DMS153 treated with DMSO at 0.1 percent for 48 hours (cell line): ENCODE measurements around the gene DENND6B.
"Not testable (repeated sequence)": the region's sequence is repeated elsewhere in the genome, so short reads cannot be mapped to it uniquely, and the experiment has no call there.

Experiments used
- DNase-seq: peaks from one replicate; lab custom pipeline; 2025; ENCODE audit not compliant: unreplicated experiment; lab: John Stamatoyannopoulos, UW

DENND6B gene

DNA sequence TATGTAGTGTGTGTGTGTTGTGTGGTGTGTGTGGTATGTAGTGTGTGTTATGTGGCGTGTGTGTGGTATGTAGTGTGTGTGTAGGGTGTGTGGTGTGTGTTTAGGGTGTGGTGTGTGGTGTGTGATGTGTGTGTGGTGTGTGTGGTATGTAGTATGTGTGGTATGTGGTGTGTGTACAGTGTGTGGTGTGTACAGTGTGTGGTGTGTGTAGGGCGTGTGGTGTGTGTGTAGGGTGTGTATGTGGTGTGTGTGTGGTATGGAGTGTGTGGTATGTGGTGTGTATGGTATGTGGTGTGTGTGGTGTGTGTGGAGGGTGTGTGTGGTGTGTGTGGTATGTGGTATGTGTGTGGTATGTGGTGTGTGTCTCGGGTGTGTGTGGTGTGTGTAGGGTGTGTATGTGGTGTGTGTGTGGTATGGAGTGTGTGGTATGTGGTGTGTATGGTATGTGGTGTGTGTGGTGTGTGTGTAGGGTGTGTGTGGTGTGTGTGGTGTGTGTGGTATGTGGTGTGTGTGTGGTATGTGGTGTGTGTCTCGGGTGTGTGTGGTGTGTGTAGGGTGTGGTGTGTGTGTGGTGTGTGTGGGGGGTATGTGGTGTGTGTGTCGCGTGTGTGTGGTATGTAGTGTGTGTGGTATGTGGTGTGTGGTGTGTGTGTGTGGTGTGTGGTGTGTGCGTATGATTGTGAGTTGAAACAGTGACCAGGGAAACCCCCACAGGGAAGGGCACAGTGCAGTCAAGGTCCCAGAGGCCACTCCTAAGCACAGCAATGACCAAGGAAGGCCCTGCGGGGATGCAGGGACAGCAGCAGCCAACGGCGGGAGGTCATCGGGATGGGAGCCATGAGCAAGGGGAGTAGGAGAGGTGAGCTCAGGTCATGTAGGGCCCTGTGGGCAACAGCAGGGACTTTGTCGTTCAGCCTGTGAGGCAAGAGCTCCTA, 13.4 kb upstream of the DENND6B start:
- DNase-seq = no peak

DNA sequence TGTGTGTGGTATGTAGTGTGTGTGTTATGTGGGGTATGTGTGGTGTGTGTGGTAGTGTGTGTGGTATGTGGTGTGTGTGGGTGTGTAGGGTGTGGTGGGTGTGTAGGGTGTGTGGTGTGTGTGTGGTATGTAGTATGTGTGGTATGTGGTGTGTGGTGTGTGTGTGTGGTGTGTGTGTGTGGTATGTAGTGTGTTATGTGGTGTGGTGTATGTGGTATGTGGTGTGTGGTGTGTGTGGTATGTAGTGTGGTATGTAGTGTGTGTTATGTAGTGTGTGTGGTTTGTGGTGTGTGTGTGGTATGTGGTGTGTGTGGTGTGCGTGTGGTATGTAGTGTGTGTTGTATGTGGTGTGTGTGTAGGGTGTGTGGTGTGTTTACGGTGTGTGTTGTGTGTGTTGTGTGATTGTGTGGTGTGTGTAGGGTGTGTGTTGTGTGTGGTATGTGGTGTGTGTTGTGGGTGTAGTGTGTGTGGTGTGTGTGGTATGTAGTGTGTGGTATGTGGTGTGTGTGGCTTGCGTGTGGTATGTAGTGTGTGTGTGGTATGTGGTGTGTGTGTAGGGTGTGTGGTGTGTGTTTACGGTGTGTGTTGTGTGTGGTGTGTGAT, 12.1 kb upstream of the DENND6B start:
- DNase-seq = no peak

DNA sequence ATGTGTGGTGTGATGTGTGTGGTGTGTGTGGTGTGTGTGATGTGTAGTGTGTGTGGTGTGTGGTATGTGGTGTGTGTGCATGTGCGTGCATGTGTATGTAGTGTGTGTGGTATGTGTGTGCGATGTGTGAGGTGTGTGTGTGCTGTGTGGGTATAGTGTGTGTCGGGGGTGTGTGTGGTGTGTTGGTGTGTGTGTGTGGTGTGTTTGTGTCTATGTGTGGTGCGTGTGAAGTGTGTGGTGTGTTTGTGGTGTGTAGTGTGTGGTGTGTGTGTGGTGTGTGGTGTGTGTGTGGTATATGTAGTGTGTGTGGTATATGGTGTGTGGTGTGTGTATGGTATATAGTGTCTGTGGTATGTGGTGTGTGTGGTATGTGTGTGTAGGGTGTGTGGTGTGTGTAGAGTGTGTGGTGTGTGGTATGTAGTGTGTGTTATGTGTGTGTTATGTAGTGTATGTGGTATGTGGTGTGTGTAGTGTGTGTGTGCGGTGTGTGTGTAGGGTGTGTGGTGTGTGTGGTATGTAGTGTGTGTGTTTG, 11.3 kb upstream of the DENND6B start:
- DNase-seq = no peak

DNA sequence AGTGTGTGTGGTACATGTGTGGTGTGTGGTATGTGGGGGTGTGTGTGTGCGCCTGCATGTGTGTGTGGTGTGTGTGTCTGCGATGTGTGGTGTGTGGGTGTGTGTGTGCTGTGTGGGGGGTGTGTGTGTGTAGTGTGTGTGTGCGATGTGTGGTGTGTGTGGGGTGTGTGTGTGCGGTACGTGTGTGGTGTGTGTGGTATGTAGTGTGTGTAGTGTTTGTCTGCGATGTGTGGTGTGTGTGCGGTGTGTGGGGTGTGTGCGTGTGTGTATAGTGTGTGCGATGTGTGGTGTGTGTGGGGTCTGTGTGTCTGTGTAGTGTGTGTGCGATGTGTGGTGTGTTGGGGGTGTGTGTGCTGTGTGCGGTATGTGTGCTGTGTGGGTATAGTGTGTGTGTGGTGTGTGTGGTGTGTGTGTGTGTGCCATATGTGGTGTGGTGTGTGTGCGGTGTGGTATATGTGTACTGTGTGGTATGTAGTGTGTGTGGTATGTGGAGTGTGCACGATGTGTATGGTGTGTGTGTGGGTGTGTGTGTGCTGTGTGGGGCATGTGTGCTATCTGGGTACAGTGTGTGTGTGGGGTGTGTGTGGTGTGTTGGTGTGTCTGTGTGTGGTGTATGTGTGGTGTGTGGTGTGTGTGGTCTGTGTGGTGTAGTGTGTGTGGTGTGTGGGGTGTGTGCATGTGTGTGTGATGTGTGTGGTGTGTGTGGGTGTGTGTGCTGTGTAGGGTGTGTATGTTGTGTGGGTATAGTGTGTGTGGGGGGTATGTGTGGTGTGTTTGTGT, 10.6 kb upstream of the DENND6B start:
- DNase-seq = no peak

DNA sequence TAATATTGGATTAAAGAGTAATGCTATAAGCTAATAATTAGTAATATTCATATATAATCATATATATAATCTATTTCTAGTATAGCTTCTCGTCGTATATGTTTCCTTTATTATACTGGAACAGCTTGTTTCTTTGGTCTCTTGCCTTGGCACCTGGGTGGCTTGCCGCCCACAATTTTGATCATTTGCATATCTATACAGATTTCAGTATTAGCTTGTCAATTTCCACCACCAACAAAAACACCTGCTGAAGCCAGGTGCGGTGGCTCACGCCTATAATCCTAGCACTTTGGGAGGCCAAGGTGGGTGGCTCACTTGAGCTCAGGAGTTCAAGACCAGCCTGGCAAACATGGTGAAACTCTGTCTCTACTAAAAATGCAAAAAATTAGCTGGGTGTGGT, 7.6 kb upstream of the DENND6B start:
- DNase-seq = not testable (repeated sequence)

DNA sequence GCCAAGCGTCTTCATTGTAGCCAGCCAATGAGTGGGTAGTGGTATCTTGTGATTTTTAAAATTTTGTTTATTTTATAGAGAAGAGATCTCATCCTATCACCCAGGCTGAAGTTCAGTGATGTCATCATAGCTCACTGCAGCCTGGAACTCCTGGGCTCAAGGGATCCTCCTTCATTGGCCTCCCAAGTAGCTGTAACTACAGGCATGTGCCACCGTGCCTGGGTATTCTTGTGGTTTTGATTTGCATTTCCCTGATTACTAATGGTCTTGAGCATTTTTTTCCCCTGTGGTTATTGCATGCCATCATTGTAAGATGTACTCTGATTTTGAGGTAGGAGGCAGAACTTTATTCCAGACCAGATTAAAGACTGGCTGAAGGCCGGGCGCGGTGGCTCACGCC, 2.4 kb upstream of the DENND6B start:
- no peak for DNase-seq

DNA sequence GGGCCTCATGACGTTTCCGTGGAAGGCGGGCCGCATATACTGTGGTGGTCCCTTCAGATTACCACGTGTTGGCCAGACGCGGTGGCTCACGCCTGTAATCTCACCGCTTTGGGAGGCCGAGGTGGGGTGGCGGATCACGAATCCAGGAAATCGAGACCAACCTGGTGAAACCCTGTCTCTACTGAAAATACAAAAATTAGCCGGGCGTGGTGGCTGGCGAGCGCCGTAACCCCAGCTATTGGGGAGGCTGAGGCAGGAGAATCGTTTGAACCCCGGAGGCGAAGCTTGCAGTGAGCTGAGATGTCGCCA, 853 bp upstream of the DENND6B start:
- DNase-seq = no peak

DNA sequence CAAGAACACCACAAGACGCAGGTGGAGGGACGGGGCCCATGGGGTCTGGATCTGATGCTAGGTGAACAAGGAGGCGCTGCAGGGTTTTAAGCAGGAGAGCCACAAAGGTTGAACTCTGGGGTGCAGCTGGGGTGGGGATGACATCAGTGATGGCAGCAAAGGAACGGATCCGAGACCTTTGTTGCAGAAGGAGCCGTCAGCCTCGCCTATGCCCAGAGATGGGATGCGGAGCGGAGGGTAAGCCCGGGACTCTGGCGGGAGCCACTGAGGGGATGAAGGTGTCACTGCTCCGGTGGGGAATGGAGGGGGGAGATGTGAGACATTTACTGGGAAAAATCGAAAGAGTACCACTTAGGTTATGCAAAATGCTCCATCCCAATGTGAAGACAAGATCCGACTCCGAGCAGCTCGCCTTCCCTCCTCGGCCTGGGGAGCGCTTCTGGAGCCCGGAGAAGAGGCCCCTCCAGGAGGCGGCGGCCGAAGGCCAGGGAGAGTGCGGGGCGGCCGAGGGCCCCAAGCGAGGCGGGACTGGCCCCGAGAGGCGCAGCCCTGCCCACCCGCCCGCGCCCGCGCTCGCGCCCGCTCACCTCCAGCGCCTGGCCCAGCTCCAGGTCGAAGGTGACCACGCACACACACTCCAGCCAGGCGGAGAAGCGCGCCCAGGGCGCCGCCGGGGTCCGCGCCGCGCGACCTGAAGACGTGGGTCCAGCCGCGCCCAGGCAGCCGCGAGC, 422 bp downstream of the DENND6B start:
- DNase-seq = no peak

DNA sequence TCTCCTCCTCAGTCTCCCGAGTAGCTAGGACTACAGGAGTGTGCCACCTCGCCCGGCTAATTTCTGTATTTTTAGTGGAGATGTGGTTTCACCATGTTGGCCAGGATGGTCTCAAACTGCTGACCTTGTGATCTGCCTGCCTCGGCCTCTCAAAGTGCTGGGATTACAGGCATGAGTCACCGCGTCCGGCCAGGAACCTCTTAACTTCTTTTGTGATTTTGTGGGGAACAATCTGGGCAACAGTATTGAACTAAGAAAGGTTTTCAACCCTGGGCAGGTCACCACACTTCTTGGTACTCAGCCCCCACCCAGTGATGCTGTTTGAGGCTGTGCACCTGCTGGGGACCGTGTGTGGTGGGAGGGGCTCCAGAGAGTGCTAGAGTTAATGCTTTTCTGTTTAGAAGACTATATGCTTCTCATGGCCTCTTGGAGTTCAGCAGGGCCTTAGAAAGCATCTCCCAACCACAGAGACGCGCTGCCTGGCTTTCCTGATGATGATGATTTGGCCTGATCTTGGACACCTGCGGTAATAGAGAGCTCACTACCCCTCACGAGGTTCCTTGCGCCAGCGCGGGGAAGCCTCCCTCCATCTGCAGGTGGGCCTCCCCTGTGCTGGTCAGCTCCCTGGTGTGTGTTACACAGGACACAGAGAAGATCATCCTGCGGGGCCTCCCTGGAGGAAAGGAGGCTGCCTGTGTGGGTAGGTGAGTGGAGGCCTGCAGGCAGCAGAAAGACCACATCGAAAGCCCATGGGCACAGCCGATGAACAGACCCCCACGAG, 1.2 kb downstream of the DENND6B start:
- no peak for DNase-seq

DNA sequence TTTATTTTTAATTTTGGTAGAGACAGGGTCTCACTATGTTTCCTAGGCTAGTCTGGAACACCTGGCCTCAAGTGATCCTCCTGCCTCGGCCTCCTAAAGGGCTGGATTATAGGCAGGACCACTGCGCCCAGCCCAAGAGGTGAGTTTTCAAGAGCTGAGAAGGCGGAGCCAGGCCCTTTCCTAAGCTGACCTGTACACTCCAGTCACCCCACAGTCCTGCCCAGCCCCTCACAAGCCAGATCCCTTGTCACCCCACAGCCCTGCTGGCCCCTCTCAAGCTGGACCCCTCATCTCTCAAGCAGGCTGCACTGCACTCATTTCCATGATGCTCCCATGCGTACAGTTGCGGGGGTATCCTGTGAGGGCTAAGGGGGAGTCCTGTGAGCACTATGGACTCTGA, 2.9 kb downstream of the DENND6B start:
- no peak for DNase-seq

DNA sequence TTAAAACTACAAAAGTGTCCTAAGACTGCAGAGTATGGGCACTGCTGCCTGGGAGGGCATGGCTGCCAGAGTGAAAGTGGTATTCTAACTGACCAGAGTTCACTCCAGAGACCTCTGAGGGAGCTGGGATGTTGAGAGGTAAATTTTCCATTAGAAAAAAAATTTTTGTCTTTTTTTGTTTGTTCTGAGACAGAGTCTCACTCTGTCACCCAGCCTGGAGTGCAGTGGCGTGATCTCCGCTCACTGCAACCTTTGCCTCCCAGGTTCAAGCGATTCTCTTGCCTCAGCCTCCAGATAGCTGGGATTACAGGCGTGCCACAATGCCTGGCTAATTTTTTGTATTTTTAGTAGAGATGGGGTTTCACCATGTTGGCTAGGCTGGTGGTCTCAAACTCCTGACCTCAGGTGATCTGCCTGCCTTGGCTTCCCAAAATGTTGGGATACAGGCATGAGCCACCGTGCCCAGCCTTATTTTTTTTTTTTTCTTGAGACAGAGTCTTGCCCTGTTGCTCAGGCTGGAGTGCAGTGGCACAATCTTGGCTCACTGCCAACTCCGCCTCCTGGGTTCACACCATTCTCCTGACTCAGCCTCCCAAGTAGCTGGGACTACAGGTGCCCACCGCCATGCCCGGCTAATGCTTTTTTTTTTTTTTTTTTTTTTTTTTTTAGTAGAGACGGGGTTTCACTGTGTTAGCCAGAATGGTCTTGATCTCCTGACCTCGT, 4.3 kb downstream of the DENND6B start:
- DNase-seq = not testable (repeated sequence)

DNA sequence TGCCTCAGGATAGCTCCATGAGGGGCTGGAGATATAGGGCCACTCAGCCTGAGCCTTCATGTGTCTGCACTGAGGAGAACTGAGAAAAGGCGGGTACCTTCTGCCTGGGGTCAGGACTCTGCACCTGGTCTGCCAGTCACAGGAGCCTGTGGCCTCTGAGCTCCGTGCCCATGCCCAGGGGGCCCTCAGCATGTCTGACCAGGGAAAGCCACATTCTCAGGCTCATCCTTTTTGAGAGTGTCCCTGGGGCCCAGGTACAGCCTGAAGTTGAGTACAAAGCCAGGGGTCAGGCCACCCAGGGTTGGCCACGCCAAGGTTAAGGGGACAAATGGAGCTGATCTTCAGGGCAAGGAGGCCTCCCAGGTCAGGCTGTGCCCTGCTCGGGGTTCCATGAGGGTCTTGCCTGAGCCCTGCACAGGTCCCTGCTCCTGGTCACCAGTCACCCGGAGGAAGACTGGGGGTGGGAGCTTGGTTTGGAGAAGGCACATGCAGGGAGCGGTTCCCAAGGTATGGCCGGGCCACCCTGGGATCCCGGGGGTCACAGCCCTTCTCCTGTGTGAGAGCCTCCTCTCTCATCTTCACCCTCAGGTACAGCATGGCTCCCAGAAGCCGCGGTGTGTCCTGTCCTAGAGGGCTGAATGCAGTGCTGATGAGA, 6.0 kb downstream of the DENND6B start:
- DNase-seq = no peak

DNA sequence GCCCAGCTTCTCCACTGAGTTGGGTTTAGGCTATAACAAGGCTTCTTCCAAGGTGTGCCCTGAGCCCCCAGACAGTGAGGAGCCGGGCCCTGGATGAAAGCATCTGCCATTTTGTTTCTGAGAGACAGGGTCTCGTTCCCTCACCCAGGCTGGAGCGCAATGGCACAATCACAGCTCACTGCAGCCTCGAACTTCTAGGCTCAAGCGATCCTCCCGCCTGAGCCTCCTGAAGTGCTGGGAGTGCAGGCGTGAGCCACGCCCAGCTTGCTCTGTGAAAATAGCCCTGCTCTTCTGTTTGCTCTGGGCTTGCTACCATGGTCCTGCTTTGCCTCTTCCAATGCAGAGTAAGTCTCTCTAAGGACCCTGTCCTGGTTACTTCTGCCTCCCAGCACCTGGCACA, 6.7 kb downstream of the DENND6B start:
- no peak for DNase-seq

DNA sequence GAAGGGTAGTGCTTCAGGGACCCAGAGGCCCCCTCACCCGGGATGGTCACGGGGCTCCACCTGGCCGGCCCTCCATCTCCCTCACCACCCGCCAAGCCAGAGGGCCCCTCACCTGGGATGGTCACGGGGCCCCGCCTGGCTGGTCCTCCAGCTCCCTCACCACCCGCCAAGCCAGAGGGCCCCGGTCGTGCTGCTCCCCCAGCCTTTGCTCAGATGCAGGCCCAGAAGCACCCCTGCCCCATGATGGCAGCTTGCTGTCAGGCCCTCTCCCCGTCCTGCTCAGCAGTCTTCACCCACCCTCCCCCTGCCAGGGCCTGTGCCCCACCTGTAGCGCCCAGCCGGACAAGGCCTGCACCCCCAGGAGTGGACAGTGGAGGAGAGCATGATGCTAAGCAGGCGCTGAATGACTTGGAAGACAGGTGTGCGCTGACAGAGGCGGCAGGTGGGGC, 7.3 kb downstream of the DENND6B start:
- no peak for DNase-seq

DNA sequence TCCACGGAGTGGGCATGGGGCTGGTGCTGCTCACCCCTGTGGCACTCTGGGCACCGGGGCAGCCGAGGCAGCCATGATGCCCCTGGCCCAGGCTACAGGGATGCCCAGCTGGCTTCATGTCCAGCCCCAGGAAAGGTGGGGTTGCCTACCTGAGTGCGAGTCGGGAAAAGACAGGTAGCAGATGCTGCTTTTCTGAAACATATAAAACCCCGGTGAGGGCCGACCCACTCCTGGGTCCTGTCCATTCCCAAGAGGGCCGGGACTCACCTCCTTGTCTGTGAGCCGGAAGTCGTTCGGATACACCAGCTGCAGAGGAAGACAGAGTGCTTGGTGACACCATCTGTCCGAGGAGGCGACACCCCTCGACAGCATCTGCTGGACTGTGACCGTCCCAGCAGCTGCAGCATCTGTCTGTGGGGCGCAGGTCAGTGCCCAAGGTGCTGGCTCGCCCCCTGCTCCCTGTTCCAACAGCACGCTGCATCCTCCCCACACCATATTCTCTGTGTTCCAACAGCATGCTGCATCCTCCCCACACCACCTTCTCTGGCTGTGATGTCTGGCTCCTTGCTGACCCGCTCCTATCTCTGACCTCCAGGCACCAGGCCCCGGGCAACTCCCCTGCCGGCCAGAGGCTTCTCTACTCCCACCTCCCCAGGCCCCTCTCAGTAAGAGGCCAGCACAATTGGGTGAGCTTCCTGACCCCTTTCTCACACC, 8.0 kb downstream of the DENND6B start:
- no peak for DNase-seq

DNA sequence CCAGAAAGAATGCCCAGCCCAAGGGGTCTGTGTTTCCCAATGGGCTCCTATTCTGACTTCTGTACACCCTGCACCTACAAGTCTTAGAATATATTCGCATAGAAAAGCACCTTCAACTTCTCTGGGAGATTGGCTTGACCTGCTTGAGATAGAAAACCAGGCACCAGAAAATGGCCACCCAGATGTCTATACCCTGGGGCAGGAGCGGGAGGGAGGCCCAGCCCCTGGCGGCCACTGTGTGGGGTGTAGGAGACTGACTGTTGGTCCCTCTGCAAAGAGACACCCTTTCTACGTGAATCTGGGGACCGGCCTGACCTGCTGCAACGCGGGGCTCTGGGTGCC, 8.5 kb downstream of the DENND6B start:
- no peak for DNase-seq

DNA sequence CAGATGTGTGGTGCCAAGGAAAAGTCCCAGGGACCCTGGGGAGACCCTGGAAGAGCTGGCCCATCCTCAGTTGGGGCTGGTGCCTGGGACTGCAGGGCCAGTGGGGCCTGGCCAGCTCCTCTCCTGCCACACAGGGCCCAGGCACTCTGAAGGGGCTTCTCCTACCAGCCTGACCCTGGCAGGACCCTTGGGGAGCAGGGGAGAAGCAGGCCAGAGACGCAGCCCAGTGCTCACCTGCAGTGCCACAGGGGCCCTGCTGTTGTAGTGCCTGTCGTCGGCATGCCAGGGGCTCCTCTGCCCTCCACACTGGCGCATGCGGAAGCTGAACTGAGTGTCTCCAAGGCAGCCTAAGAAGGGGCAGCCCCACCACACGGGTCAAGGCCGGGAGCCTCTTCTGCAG, 9.1 kb downstream of the DENND6B start:
- no peak for DNase-seq

DNA sequence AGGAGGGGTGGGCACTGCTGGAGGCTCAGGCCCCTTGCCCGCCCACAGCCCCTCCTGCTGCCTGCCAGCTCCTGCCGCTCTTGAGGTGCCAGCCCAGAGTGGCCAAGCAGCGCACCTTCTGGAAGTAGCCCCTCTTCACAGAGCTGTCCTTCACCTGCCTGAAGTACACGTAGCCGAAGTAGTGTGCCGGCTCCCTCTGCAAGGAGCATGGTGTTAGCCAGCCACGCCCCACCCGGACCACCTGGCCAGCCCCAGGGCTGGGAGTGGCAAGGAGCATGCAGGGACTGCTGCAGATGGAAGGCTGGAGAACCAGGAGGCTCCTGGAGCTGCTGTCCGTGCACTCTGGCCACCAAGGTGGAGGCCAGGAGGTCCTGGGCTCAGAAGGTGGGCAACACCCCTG, 9.6 kb downstream of the DENND6B start:
- DNase-seq = no peak
